Loucy (cell line): ENCODE results near the gene PDLIM3.
"Not testable (repeated sequence)": the region's sequence is repeated elsewhere in the genome, so short reads cannot be mapped to it uniquely, and the experiment has no call there.

Experiments used
- H2AFZ ChIP-seq: fragments of 200-600 bp; sonication (generic); 2 replicates; pipeline ENCODE4 v1.6.0; 2016; ENCODE audit warnings: antibody characterized with exemption, mild to moderate bottlenecking, low read length, moderate library complexity
- H3F3A ChIP-seq: fragments of 200-600 bp; 2 replicates; pipeline ENCODE4 v1.6.0; 2016; ENCODE audit warnings: antibody characterized with exemption, low read depth, mild to moderate bottlenecking
- H3K27me3 ChIP-seq: fragments of 200-600 bp; sonication (generic); 2 replicates; pipeline ENCODE4 v1.6.1; 2014; ENCODE audit warnings: low read length, mild to moderate bottlenecking; ENCODE audit not compliant: insufficient read depth, poor library complexity, severe bottlenecking
- H3K36me3 ChIP-seq: fragments of 200-600 bp; sonication (generic); 2 replicates; pipeline ENCODE4 v1.6.1; 2016; ENCODE audit warnings: low read length; ENCODE audit not compliant: insufficient read depth
- H3K4me1 ChIP-seq: fragments of 200-600 bp; sonication (generic); 2 replicates; pipeline ENCODE4 v1.5.1; 2014; ENCODE audit warnings: low read length, mild to moderate bottlenecking; ENCODE audit not compliant: insufficient read depth, poor library complexity, severe bottlenecking
- H3K4me2 ChIP-seq: fragments of 200-600 bp; sonication (generic); 2 replicates; pipeline ENCODE4 v1.6.0; 2014; ENCODE audit warnings: antibody characterized with exemption, low read length, low read depth, mild to moderate bottlenecking; ENCODE audit not compliant: poor library complexity, severe bottlenecking
- H3K4me3 ChIP-seq: fragments of 200-600 bp; sonication (generic); 2 replicates; pipeline ENCODE4 v1.5.1; 2014; ENCODE audit warnings: low read length, mild to moderate bottlenecking, mixed read lengths; ENCODE audit not compliant: poor library complexity, severe bottlenecking
- H3K79me2 ChIP-seq: fragments of 200-600 bp; sonication (generic); 2 replicates; pipeline ENCODE4 v1.6.1; 2014; ENCODE audit warnings: low read length; ENCODE audit not compliant: insufficient read depth
- H3K9ac ChIP-seq: fragments of 200-600 bp; sonication (generic); 2 replicates; pipeline ENCODE4 v1.6.0; 2014; ENCODE audit warnings: mild to moderate bottlenecking, low read depth, low read length, moderate library complexity; ENCODE audit not compliant: poor library complexity, severe bottlenecking
- H3K9me2 ChIP-seq: fragments of 200-600 bp; sonication (generic); replicated peaks from 2 replicates; pipeline ENCODE4 v1.6.1; 2016; ENCODE audit warnings: low read depth, low read length, mixed read lengths
- H3K9me3 ChIP-seq: fragments of 200-600 bp; sonication (generic); 2 replicates; pipeline ENCODE4 v1.6.1; 2014; ENCODE audit warnings: mild to moderate bottlenecking, antibody characterized with exemption, low read length, low read depth; ENCODE audit not compliant: insufficient read depth
- H4K20me1 ChIP-seq: fragments of 200-600 bp; sonication (generic); 2 replicates; pipeline ENCODE4 v1.6.0; 2014; ENCODE audit warnings: antibody characterized with exemption, low read length, mild to moderate bottlenecking; ENCODE audit not compliant: insufficient read depth, poor library complexity, severe bottlenecking
- EZH2phosphoT487 ChIP-seq: fragments of 200-600 bp; IDR thresholded peaks from 2 replicates; pipeline ENCODE4 v1.6.1; 2018; ENCODE audit warnings: antibody characterized with exemption, mild to moderate bottlenecking, moderate library complexity, borderline replicate concordance
- TF ChIP-seq, protein P1 (sequence below): fragments of 200-600 bp; sonication (generic); conservative IDR thresholded peaks from 2 replicates; pipeline ENCODE4 v1.5.1; 2014; ENCODE audit warnings: mild to moderate bottlenecking, antibody characterized with exemption, low read length

Gene PDLIM3

DNA sequence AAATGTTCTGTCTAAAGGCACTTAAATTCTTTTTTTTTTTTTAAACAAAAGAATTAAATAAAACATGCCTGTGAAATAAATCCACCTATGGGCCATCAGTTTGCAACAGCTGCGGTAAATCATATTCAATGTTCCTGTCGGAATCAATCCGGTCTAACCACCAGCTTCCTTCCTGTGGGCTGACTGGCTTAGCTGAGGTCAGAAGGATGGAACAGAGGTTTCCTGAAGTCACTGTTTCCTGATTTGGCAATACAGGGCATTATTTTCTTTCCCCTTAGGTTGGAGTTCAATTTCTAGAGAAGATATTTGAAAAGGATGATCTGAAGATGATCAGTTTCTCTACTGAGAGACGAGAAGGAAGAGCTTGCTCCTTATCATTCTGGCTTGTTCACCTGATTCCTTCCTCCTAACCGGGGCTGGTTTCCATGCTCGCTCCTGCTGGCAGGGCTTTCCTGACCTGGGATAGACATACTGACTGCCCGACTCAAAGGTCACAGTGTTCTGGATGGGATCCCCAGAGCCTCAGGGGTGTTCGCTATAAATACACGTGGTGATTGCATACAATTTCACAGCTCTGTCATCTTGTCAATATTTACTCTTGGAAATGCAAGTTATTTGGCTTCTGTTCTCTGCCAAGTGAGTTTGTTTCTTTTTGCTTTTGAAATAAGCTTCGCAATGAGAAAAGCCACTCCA, 21.7 kb downstream of the PDLIM3 start:
- H3K27me3 ChIP-seq: peaks cover 95% of the 10 kb centered on the region
- H3K9me2 ChIP-seq: no peaks in the 10 kb centered on the region
- no peaks in the 10 kb centered on the region for H4K20me1 ChIP-seq
- H3K36me3 ChIP-seq: no peaks in the 10 kb centered on the region
- no peaks in the 10 kb centered on the region for H3K4me1 ChIP-seq
- no peak overlapping the region for H2AFZ ChIP-seq
- peak; percentile 80; the same call in 1 of the 2 replicates for TF ChIP-seq EZH2phosphoT487
- TF ChIP-seq, protein P1, sequence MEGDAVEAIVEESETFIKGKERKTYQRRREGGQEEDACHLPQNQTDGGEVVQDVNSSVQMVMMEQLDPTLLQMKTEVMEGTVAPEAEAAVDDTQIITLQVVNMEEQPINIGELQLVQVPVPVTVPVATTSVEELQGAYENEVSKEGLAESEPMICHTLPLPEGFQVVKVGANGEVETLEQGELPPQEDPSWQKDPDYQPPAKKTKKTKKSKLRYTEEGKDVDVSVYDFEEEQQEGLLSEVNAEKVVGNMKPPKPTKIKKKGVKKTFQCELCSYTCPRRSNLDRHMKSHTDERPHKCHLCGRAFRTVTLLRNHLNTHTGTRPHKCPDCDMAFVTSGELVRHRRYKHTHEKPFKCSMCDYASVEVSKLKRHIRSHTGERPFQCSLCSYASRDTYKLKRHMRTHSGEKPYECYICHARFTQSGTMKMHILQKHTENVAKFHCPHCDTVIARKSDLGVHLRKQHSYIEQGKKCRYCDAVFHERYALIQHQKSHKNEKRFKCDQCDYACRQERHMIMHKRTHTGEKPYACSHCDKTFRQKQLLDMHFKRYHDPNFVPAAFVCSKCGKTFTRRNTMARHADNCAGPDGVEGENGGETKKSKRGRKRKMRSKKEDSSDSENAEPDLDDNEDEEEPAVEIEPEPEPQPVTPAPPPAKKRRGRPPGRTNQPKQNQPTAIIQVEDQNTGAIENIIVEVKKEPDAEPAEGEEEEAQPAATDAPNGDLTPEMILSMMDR: no peak
- H3F3A ChIP-seq: no peaks in the 10 kb centered on the region
- no peaks in the 10 kb centered on the region for H3K9me3 ChIP-seq
- H3K9ac ChIP-seq: no peak overlapping the region
- H3K4me3 ChIP-seq: no peak overlapping the region
- no peaks in the 10 kb centered on the region for H3K79me2 ChIP-seq
- no peak overlapping the region for H3K4me2 ChIP-seq

DNA sequence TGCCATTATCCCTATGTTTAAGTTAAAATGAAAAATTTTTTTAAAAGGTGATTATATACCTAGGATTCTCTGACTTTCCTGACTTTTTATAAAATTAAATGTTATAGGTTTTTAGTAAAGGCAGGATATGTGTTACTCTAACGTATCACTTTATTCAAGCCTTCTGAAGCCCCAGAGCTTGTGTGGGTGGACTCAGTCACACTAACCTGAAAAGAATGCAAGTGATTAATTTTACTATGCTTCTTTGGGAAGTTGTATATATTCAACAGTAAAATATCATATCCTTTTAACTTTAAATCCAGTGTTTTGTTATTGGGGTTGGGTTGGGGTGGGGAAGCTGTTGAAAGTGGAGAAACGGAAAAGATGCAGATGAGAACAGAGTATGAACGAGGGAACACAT, 22.8 kb downstream of the PDLIM3 start:
- Histone ChIP-seq H3K9me3 (no peaks in the 10 kb centered on the region), H2AFZ (no peak overlapping the region), H3F3A (no peaks in the 10 kb centered on the region), H3K9ac (no peak overlapping the region), H3K4me2 (no peak overlapping the region), H3K4me1 (no peaks in the 10 kb centered on the region), H3K79me2 (no peaks in the 10 kb centered on the region), H3K36me3 (no peaks in the 10 kb centered on the region), H3K4me3 (no peak overlapping the region), H4K20me1 (no peaks in the 10 kb centered on the region), H3K9me2 (no peaks in the 10 kb centered on the region), H3K27me3 (peaks cover 95% of the 10 kb centered on the region)
- TF ChIP-seq, protein P1: no peak
- TF ChIP-seq EZH2phosphoT487: no peak

DNA sequence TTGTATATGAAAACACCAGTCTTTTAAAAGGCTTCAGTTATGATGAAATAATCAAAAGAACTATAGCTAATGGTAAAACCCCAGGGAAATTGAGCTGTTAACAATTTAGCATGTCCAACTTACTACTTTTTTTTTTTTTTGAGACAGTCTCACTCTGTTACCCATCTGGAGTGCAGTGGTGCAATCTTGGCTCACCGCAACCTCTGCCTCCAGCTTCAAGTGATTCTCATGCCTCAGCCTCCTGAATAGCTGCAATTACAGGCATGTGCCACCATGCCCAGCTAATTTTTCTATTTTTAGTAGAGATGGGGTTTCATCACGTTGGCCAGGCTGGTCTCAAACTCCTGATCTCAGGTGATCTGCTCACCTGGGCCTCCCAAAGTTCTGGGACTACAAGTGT, 24.1 kb downstream of the PDLIM3 start:
- not testable (repeated sequence) for H3K9me2 ChIP-seq, H4K20me1 ChIP-seq, H3K9ac ChIP-seq, H2AFZ ChIP-seq, H3K4me1 ChIP-seq, H3F3A ChIP-seq, H3K4me2 ChIP-seq, H3K4me3 ChIP-seq, H3K79me2 ChIP-seq, H3K36me3 ChIP-seq, H3K9me3 ChIP-seq
- H3K27me3 ChIP-seq: peaks cover 93% of the 10 kb centered on the region

DNA sequence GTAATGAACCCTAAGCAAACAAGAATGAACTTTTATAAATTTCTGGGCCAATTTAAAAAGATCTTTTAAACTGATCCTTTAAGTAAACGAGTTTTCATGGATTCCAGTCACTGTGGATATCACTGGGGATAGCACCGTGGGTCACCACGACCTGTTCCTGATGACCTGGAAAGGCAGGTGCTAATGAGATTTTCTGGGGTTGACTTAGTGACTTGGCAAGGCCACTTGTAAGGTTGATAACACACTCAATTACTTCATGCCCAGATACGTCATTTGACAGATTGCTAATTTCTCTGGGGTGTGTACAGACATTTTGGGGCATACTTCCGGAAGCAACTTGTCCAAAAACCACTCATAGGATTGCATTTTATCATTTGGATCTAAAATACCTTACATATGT, 24.5 kb downstream of the PDLIM3 start:
- H3K9ac ChIP-seq: no peak overlapping the region
- H3K79me2 ChIP-seq: no peaks in the 10 kb centered on the region
- peaks cover 88% of the 10 kb centered on the region for H3K27me3 ChIP-seq
- H2AFZ ChIP-seq: no peak overlapping the region
- H4K20me1 ChIP-seq: no peaks in the 10 kb centered on the region
- H3K9me3 ChIP-seq: no peaks in the 10 kb centered on the region
- no peak overlapping the region for H3K4me3 ChIP-seq
- no peaks in the 10 kb centered on the region for H3K9me2 ChIP-seq
- TF ChIP-seq, protein P1: no peak
- TF ChIP-seq EZH2phosphoT487: no peak
- no peak overlapping the region for H3K4me2 ChIP-seq
- no peaks in the 10 kb centered on the region for H3K36me3 ChIP-seq
- no peaks in the 10 kb centered on the region for H3K4me1 ChIP-seq
- no peaks in the 10 kb centered on the region for H3F3A ChIP-seq
